WERI-Rb-1 (cell line): ENCODE data around the gene SGCA.

Source experiments
- DNase-seq: peaks from one replicate; pipeline ENCODE4 v3.0.0-alpha.2; 2020
- H3K27ac ChIP-seq: fragments of 250-450 bp; sonication (Bioruptor Pico); 2 replicates; pipeline ENCODE4 v1.5.1; 2020; ENCODE audit warnings: mild to moderate bottlenecking, moderate library complexity
- H3K27me3 ChIP-seq: fragments of 250-450 bp; sonication (Bioruptor Pico); 2 replicates; pipeline ENCODE4 v1.5.1; 2021; ENCODE audit warnings: mild to moderate bottlenecking, low read depth, moderate library complexity; ENCODE audit not compliant: insufficient read depth, severe bottlenecking
- H3K36me3 ChIP-seq: fragments of 250-450 bp; sonication (Bioruptor Pico); 2 replicates; pipeline ENCODE4 v1.5.1; 2020; ENCODE audit warnings: mild to moderate bottlenecking, moderate library complexity
- H3K4me3 ChIP-seq: 2 replicates; pipeline ENCODE4 v1.5.1; 2011; ENCODE audit warnings: low read depth, mild to moderate bottlenecking, control low read depth, low read length
- H3K9me3 ChIP-seq: fragments of 250-450 bp; sonication (Bioruptor Pico); 2 replicates; pipeline ENCODE4 v1.5.1; 2021; ENCODE audit warnings: mild to moderate bottlenecking, moderate library complexity; ENCODE audit not compliant: severe bottlenecking
- CTCF ChIP-seq: IDR thresholded peaks from 2 replicates; pipeline ENCODE4 v1.5.1; 2011; ENCODE audit warnings: low read depth, mild to moderate bottlenecking, control low read depth, inconsistent platforms, low read length

SGCA gene

GRCh38 chr17:50210240-50211225 is 44.7 kb downstream of the SGCA start:
- no peaks in the 10 kb centered on the region for H3K27me3 ChIP-seq
- H3K36me3 ChIP-seq: no peaks in the 10 kb centered on the region
- H3K4me3 ChIP-seq: no peak overlapping the region
- H3K27ac ChIP-seq: peak overlapping the region; percentile 58
- DNase-seq: peak; percentile 42
- no peaks in the 10 kb centered on the region for H3K9me3 ChIP-seq
- no peak for TF ChIP-seq CTCF

GRCh38 chr17:50211249-50212120 is 45.7 kb downstream of the SGCA start:
- no peaks in the 10 kb centered on the region for H3K27me3 ChIP-seq
- no peak for TF ChIP-seq CTCF
- peak overlapping the region; percentile 58; the same call in 1 of the 2 replicates for H3K27ac ChIP-seq
- no peak overlapping the region for H3K4me3 ChIP-seq
- H3K9me3 ChIP-seq: no peaks in the 10 kb centered on the region
- DNase-seq: no peak
- no peaks in the 10 kb centered on the region for H3K36me3 ChIP-seq

DNA sequence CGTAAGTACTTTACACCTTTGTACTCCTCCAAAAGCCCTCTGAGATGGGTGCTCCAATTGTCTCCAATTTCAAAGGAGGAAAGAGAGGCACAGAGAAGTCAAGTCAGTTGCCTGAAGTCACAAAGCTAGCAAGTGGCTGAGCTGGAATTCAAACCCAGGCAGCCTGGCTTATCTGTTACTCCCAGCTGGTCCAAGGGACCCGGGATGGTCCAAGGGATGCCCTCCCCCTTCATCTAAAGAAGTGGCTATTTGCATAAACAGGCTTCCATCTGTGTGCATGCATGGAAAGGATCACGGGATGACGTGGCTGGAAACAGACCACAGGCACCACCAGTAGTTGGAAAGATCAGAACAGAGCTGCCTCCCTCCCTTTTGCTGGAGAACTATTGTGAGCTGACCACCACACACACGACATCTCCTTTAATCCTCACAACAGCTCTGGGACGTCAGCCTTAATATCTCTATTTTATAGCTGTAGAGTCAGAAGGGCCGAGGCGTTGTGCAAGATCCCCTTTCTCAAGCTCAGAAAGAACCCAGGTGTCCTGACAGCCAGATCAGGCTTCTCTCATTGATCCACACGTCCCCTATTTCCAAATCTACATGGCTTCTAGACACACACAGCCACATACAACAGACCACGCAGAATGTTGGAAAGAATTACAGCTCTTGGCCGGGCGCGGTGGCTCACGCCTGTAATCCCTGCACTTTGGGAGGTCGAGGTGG is 46.5 kb downstream of the SGCA start:
- no peaks in the 10 kb centered on the region for H3K36me3 ChIP-seq
- peak overlapping the region; percentile 3; the same call in 1 of the 2 replicates for H3K27ac ChIP-seq
- DNase-seq: peak; percentile 37
- TF ChIP-seq CTCF: no peak
- H3K9me3 ChIP-seq: no peaks in the 10 kb centered on the region
- H3K4me3 ChIP-seq: no peak overlapping the region
- no peaks in the 10 kb centered on the region for H3K27me3 ChIP-seq

DNA sequence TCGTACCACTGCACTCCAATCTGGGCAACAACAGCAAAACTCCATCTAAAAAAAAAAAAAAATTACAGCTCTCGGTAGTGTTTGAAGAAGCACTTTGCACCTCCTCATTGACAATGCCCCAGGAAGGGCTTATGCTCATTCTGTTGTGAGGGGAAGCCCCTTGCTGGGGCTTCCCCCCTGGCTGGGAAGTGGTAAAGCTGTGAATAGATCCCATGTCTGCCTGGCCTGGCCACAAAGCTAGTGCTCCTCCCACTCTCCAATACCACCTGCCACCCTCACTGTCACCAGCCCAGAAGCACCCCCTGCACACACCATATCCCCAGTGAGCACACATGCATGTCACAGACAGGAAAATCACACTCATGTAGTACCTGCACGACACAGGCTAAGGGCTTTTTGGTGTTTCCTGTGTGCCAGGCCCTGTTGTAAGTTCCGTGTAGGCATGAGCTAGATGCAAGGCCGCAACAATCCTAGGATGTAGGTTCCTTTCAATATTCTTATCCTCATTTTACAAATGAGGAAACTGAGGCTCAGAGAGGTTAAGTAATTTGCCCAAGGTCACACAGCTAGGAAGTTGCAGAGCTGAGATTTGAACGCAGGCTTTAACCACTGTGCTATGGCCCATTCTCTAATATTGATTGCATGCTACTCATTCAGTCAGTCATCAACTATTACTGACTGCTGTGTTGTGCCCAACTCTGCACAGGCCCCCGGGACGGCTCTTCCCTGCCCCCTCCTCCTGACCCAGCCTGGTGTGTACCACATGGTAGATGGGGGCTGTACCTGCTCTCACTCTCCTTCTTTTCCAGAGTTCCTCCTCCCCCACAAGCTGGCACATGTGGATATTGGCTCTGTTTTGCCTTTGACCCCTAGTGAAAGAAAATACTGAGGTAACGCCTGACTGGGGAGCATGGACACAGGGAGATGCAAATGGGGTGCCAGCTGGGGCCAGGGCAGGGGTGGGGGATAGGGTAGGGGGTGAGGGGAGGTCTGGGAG is 47.5 kb downstream of the SGCA start:
- TF ChIP-seq CTCF: peak; percentile 50; the same call in 1 of the 2 replicates
- H3K27me3 ChIP-seq: no peaks in the 10 kb centered on the region
- no peak overlapping the region for H3K4me3 ChIP-seq
- no peaks in the 10 kb centered on the region for H3K36me3 ChIP-seq
- DNase-seq: peak; percentile 76
- no peaks in the 10 kb centered on the region for H3K9me3 ChIP-seq
- peak overlapping the region; percentile 3; the same call in 1 of the 2 replicates for H3K27ac ChIP-seq
